NB4 (cell line): ENCODE data around the gene CFAP46.

Experiments
- DNase-seq: peaks from one replicate; pipeline ENCODE4 v3.0.0; 2010; ENCODE audit warnings: low read depth
- H3K4me3 ChIP-seq: one replicate; pipeline ENCODE4 v1.5.1; 2011; ENCODE audit warnings: mild to moderate bottlenecking, low read depth, low read length, moderate library complexity
- CTCF ChIP-seq: IDR thresholded peaks from one replicate; pipeline ENCODE4 v1.5.1; 2012; ENCODE audit warnings: low read depth, low read length
- MAX ChIP-seq: IDR thresholded peaks from 2 replicates; pipeline ENCODE4 v1.6.1; 2011; ENCODE audit warnings: low read depth, low read length
- MYC ChIP-seq: IDR thresholded peaks from 2 replicates; pipeline ENCODE4 v1.6.1; 2011; ENCODE audit warnings: low read depth, low read length
- POLR2A ChIP-seq: IDR thresholded peaks from 2 replicates; pipeline ENCODE4 v1.6.1; 2011; ENCODE audit warnings: mild to moderate bottlenecking; ENCODE audit not compliant: insufficient read length; ENCODE audit errors: extremely low read depth

CFAP46 gene

DNA sequence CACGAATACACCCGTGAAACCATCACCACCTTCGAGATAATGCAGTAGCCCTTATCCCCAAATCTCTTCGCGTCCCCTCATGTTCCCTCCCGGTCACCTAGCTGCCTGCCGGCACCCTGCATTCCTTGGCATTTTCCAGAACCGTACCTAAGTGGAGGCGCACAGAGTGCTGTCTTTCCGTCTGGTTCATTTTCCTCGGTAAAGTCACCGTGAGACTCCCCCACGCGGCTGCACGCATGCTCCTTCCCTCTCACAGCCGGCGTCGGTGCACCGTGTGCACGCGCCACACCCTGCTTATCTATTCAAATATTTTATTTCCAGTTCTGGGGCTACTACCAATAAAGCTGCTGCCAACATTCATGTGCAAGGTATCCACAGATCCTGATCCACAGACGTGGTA lies 90.9 kb downstream of the CFAP46 start:
- no peak overlapping the region for H3K4me3 ChIP-seq
- TF ChIP-seq MYC = no peak
- no peak for TF ChIP-seq POLR2A
- no peak for TF ChIP-seq CTCF
- no peak for TF ChIP-seq MAX
- no peak for DNase-seq

DNA sequence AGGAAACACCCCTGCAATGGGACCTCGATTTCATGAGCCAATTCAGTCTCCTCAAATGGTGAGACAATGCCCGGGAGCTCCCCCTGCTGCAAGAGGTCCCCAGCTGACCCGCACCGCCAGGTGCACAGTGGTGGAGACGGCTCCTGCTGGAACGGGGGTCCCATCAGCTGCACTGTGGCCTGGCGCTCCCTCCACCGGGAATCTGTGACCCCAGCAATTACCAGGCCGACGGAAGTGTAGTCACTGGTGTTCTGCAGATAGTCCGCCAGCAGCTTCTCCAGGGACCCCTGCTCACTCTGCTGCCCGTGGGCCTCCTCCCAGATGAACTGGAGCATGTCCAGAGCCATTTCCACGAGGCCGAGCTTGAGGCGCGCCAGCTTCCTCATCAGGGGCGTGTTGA lies 91.5 kb downstream of the CFAP46 start:
- no peak overlapping the region for H3K4me3 ChIP-seq
- TF ChIP-seq CTCF (peak; percentile 12), MAX (no peak)
- DNase-seq = no peak

DNA sequence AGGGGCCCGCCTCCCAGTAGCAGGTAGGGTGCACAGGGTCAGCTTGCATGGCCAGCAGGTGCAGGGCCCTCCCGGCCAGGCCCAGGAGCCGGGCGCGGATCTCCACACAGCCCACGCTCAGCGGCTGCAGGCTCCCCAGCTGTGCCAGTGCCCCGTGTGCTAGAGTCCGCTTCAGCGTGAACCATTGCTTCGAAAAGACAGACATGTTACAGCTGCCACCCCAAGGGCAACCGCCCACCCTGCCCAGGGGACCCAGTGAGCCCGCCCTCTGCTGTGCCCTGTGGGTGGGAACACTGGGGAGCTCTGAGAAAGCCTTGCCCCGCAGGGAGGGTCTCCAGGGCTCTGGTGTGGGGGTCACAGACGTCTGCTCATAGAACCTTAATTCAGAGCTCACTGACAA lies 92.1 kb downstream of the CFAP46 start:
- no peak overlapping the region for H3K4me3 ChIP-seq
- no peak for DNase-seq
- no peak for TF ChIP-seq POLR2A
- TF ChIP-seq MAX = no peak
- no peak for TF ChIP-seq MYC
- TF ChIP-seq CTCF = no peak

GRCh38 chr10:132849546-132850031 lies 92.8 kb downstream of the CFAP46 start:
- no peak for DNase-seq
- TF ChIP-seq MAX (no peak), MYC (no peak), CTCF (no peak), POLR2A (no peak)
- H3K4me3 ChIP-seq = no peak overlapping the region

DNA sequence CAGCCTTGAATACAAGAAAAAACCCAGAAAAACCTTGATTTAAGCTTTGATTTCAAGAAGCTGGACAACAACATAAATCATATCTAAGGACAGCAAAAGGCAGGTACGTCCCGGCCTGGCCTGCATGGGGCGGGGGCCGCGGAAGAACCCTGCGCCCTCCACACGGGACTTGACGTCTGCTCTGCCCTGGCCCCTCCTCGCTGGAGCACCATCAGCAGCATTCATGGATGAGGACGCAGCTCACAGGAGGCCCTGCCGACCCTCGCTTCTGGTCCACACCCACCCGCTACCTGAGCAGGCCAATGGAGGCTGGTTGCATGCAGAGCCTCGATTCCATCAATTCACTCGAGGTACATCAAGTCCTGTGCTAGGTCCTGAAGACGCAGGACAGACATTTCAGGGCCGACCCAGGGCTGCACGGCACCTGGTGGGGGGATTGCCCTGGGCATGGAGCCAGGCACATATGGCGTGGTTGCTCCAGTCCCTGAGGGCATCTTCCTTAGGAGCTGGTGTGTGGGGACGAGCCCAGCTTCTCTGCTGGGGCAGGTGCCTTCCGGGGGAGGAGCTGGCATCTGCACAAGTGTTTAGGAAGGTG lies 93.3 kb downstream of the CFAP46 start:
- no peak for TF ChIP-seq MAX
- TF ChIP-seq POLR2A = no peak
- TF ChIP-seq CTCF = no peak
- TF ChIP-seq MYC = no peak
- no peak for DNase-seq
- H3K4me3 ChIP-seq = no peak overlapping the region

DNA sequence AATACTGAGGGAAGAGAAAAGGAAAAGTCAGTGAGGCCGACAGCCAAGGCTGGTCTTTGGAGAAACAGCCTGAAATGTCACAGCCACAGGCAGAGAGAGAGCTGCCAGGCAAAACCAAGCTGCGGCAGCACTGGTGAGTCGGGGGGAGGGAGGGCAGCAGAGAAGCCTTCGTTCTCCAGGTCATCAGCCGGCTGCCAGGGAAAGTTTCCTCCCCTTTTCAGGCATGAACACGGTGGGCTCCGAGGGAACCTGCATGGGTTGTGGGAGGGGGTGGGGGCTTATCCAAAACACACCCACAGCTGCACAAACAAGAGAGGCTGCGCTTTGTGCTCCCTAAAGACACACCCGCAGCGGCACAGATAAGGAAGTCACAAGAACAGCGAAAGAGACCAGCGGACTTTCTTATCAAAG lies 94.1 kb downstream of the CFAP46 start:
- peak; percentile 40 for DNase-seq
- H3K4me3 ChIP-seq = peak overlapping the region; percentile 28
- no peak for TF ChIP-seq MYC
- TF ChIP-seq MAX = no peak
- TF ChIP-seq POLR2A = no peak
- TF ChIP-seq CTCF = no peak
